CMK (cell line): Measurements from ENCODE around the gene GH2.
"Not testable (repeated sequence)": the region's sequence is repeated elsewhere in the genome, so short reads cannot be mapped to it uniquely, and the experiment has no call there.

Experiments
- DNase-seq: peaks from one replicate; pipeline ENCODE4 v3.0.0-alpha.2; 2010; ENCODE audit warnings: low read depth

Gene GH2

GRCh38 chr17:63911041-63911635 lies 29.4 kb upstream of the GH2 start, which contains the start of gene CSHL1:
TSS of gene CSHL1 (minus strand) at chr17:63911258. CDS start at chr17:63911196, 62 bp downstream.
- no peak for DNase-seq

GRCh38 chr17:63910096-63910495 lies 28.4 kb upstream of the GH2 start:
- no peak for DNase-seq

- not testable (repeated sequence) for DNase-seq
Measured at GRCh38 chr17:63909586-63909985, 27.8 kb upstream of the GH2 start.

- not testable (repeated sequence) for DNase-seq
Measured at GRCh38 chr17:63907161-63907778, 25.5 kb upstream of the GH2 start.

- DNase-seq, result not testable (repeated sequence)
Measured at GRCh38 chr17:63904796-63905195, 23.1 kb upstream of the GH2 start.

- not testable (repeated sequence) for DNase-seq
Measured at GRCh38 chr17:63903787-63904201, 22.1 kb upstream of the GH2 start.

GRCh38 chr17:63901971-63902370 lies 20.2 kb upstream of the GH2 start:
- DNase-seq, result not testable (repeated sequence)

GRCh38 chr17:63898899-63899798 lies 17.4 kb upstream of the GH2 start:
- DNase-seq, result not testable (repeated sequence)

GRCh38 chr17:63896524-63897354 lies 15.0 kb upstream of the GH2 start, which contains the start of gene CSH1:
TSS of gene CSH1 (minus strand) at chr17:63896574. CDS start at chr17:63896511, 63 bp downstream.
- DNase-seq, result not testable (repeated sequence)

- not testable (repeated sequence) for DNase-seq
Measured at GRCh38 chr17:63894821-63895220, 13.1 kb upstream of the GH2 start.

- not testable (repeated sequence) for DNase-seq
Measured at GRCh38 chr17:63894021-63894420, 12.3 kb upstream of the GH2 start.

- DNase-seq, result not testable (repeated sequence)
Measured at GRCh38 chr17:63892316-63893037, 10.7 kb upstream of the GH2 start.

GRCh38 chr17:63889026-63889848 lies 7.5 kb upstream of the GH2 start:
- DNase-seq, result not testable (repeated sequence)

GRCh38 chr17:63885119-63885518 lies 3.4 kb upstream of the GH2 start:
- not testable (repeated sequence) for DNase-seq

- DNase-seq, result not testable (repeated sequence)
Measured at GRCh38 chr17:63882626-63883126, 932 bp upstream of the GH2 start.

- DNase-seq, result not testable (repeated sequence)
Measured at GRCh38 chr17:63881337-63881736, 407 bp downstream of the GH2 start.

- DNase-seq, result no peak
Measured at GRCh38 chr17:63880706-63881105, 1.0 kb downstream of the GH2 start.

- DNase-seq, result not testable (repeated sequence)
Measured at GRCh38 chr17:63878413-63878812, 3.3 kb downstream of the GH2 start.

- not testable (repeated sequence) for DNase-seq
Measured at GRCh38 chr17:63874693-63875092, 7.1 kb downstream of the GH2 start.
